ENCODE results near the gene PRSS16. TPM values are rescaled to one million over a fixed set of nuclear protein-coding genes. Genes with fewer than 3 reads are reported as not detected.

The PRSS16 gene
- total and polyA plus RNA-seq, 9 of the 15 experiments (the other 6 are each of a cell fraction or from before 2014, with no cell fraction given): 4.5 to 21.3 (median 12.1) TPM

DNA sequence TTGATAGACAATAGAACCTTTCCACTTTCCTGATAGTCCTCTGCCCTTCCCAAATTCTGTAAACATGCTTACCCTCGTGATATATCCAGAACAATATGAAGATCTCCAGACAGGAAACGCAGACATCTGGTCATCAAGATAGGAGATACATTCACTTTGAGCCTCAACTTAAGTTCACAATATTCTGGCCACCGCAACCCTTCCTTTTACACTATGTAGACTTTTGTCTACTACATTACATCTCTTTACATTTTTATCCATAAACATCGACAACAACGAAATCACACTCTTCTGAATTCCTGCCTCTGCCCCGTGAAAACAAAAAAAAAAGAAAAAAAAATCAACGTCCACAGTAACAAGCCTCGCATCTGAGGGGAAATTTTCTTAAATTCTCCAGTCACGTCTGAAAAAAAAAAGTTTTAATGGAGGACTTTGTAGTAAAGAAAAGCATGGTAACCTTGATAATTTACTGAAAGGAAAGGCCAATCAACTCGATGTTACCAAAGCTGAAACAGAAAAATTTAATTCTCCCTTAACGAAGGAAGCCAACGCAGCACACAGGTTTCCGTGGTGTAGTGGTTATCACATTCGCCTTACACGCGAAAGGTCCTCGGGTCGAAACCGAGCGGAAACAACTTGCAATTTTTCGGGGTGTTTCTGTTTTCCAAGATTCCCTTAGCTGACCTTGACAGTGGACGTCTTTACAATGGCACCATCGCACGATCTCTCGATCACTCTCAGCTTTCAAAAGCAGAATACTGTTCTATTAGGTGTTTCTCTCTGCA is 42.8 kb downstream of the PRSS16 start (continued):
- TF ChIP-seq FOXK2 (conservative IDR thresholded peaks at IDR 0.05 in 1 of 2, IDR thresholded peaks at IDR 0.05 in 1 of 2; ENCODE audit: low read depth in 2 of 2) (peak; percentile 96), MTA2 (IDR thresholded peaks at IDR 0.05; ENCODE audit: low read depth) (peak; percentile 70), ARID2 (IDR thresholded peaks at IDR 0.05) (peak; percentile 57; the same call in 1 of the 2 replicates), BACH1 (tag; IDR thresholded peaks at IDR 0.05) (peak; percentile 49; the same call in 1 of the 2 replicates), LCOR (CRISPR knock-in tag; IDR thresholded peaks at IDR 0.05) (peak; percentile 91), POLR3A (IDR thresholded peaks at IDR 0.05; ENCODE audit: borderline replicate concordance, extremely low read depth, insufficient read depth, insufficient read length) (peak; percentile 97), THRB (CRISPR knock-in tag; conservative IDR thresholded peaks at IDR 0.05) (0 out of 2 replicates have a peak, but pooled peaks have one; percentile 9), TEAD1 (CRISPR knock-in tag; IDR thresholded peaks at IDR 0.05) (0 out of 4 replicates have a peak, but pooled peaks of 1 of the 2 experiments have one; percentile 9), CBFA2T3 (IDR thresholded peaks at IDR 0.05) (peak; percentile 85), ZSCAN32 (CRISPR knock-in tag; IDR thresholded peaks at IDR 0.05) (no peak), SRSF3 (IDR thresholded peaks at IDR 0.05; ENCODE audit: insufficient read depth, low read length) (no peak), MYNN (IDR thresholded peaks at IDR 0.05) (peak; percentile 84), MYNN (CRISPR knock-in tag; IDR thresholded peaks at IDR 0.05) (no peak), PHB2 (IDR thresholded peaks at IDR 0.05; ENCODE audit: low read depth) (peak; percentile 70), ZBTB40 (IDR thresholded peaks at IDR 0.05) (peak; percentile 86), ZBTB40 (CRISPR knock-in tag; IDR thresholded peaks at IDR 0.05) (no peak)
- TF ChIP-seq, protein P1, sequence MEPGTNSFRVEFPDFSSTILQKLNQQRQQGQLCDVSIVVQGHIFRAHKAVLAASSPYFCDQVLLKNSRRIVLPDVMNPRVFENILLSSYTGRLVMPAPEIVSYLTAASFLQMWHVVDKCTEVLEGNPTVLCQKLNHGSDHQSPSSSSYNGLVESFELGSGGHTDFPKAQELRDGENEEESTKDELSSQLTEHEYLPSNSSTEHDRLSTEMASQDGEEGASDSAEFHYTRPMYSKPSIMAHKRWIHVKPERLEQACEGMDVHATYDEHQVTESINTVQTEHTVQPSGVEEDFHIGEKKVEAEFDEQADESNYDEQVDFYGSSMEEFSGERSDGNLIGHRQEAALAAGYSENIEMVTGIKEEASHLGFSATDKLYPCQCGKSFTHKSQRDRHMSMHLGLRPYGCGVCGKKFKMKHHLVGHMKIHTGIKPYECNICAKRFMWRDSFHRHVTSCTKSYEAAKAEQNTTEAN (CRISPR knock-in tag; IDR thresholded peaks at IDR 0.05): no peak

All from K562 (cell line).